CD14-positive monocyte (primary cell): Measurements from ENCODE around the gene ITGA6. TPM values are rescaled to one million over a fixed set of nuclear protein-coding genes. Genes with fewer than 3 reads are reported as not detected.

Experiments used
- DNase-seq, 3 donors: peaks; one replicate each; pipeline ENCODE4 v3.0.0-alpha.2; 2011 to 2022
- H2AFZ ChIP-seq: 2 replicates; pipeline ENCODE4 v1.6.0; 2012; ENCODE audit warnings: mild to moderate bottlenecking, low read depth, low read length, inconsistent platforms; ENCODE audit not compliant: insufficient read depth, poor library complexity, severe bottlenecking
- H3K27ac ChIP-seq, 2 donors: 1 replicate in 1 of 2; 2 replicates in 1 of 2; pipeline ENCODE4 v1.5.1; 2012 to 2013; ENCODE audit warnings: low read length in 2 of 2, control low read depth in 1 of 2, inconsistent platforms in 1 of 2, low read depth in 1 of 2, mild to moderate bottlenecking in 1 of 2
- H3K27me3 ChIP-seq, 2 donors: one replicate each; pipeline versions ENCODE4 v1.6.0 to v1.6.1; 2011 to 2013; ENCODE audit warnings: low read length in 2 of 2; ENCODE audit not compliant: control insufficient read depth in 2 of 2, insufficient read depth in 2 of 2
- H3K36me3 ChIP-seq, 2 donors: replicated peaks in 1 of 2; 1 replicate in 1 of 2; 2 replicates in 1 of 2; pipeline versions ENCODE4 v1.5.1 to v1.6.1; 2012 to 2013; ENCODE audit warnings: low read length in 2 of 2, control low read depth in 1 of 2, inconsistent platforms in 1 of 2, mild to moderate bottlenecking in 1 of 2; ENCODE audit not compliant: insufficient read depth in 2 of 2, control insufficient read depth in 1 of 2
- H3K4me1 ChIP-seq, 2 donors: 1 replicate in 1 of 2; 2 replicates in 1 of 2; pipeline versions ENCODE4 v1.5.1 to v1.6.1; 2012 to 2013; ENCODE audit warnings: low read length in 2 of 2, control low read depth in 1 of 2, inconsistent platforms in 1 of 2, mild to moderate bottlenecking in 1 of 2, moderate library complexity in 1 of 2; ENCODE audit not compliant: insufficient read depth in 2 of 2, control insufficient read depth in 1 of 2
- H3K4me2 ChIP-seq: replicated peaks from 2 replicates; pipeline ENCODE3; 2012; ENCODE audit warnings: low read length, moderate library complexity, mild to moderate bottlenecking; ENCODE audit not compliant: poor library complexity, severe bottlenecking; ENCODE audit errors: extremely low read depth
- H3K4me3 ChIP-seq, 3 experiments: fragments of 200-600 bp in 1 of 3; sonication (generic) in 1 of 3; replicated peaks in 1 of 3; 1 replicate in 2 of 3; 2 replicates in 1 of 3; pipeline ENCODE4 v1.5.1; 2011 to 2013; ENCODE audit warnings: low read length in 3 of 3, mild to moderate bottlenecking in 3 of 3, control low read depth in 2 of 3, low read depth in 2 of 3, inconsistent platforms in 1 of 3, moderate library complexity in 1 of 3
- H3K79me2 ChIP-seq: 2 replicates; pipeline ENCODE4 v1.6.0; 2012; ENCODE audit warnings: mild to moderate bottlenecking, control low read depth, inconsistent platforms, low read length, moderate library complexity; ENCODE audit not compliant: insufficient read depth
- H3K9ac ChIP-seq: 2 replicates; pipeline ENCODE4 v1.6.0; 2017; ENCODE audit warnings: low read length, mild to moderate bottlenecking; ENCODE audit not compliant: insufficient read depth, poor library complexity, severe bottlenecking
- H3K9me3 ChIP-seq, 2 donors: replicated peaks in 1 of 2; 1 replicate in 1 of 2; 2 replicates in 1 of 2; pipeline versions ENCODE4 v1.5.1 to v1.6.1; 2012 to 2013; ENCODE audit warnings: low read length in 2 of 2, control low read depth in 1 of 2; ENCODE audit not compliant: control insufficient read depth in 1 of 2, insufficient read depth in 1 of 2
- H4K20me1 ChIP-seq: 2 replicates; pipeline ENCODE4 v1.6.0; 2012; ENCODE audit warnings: mild to moderate bottlenecking, low read length, control low read depth, moderate library complexity; ENCODE audit not compliant: insufficient read depth
- H3K27ac Mint-ChIP-seq, 7 donors: one replicate each; pipeline ENCODE4 v1.8.0; 2020; ENCODE audit warnings: mild to moderate bottlenecking in 7 of 7, mixed read lengths in 7 of 7, moderate library complexity in 6 of 7, inconsistent platforms in 2 of 7
- H3K27me3 Mint-ChIP-seq, 3 donors: one replicate each; pipeline ENCODE4 v1.8.0; 2021 to 2022; ENCODE audit warnings: low read depth in 3 of 3, mild to moderate bottlenecking in 3 of 3, mixed read lengths in 3 of 3, moderate library complexity in 3 of 3, inconsistent platforms in 1 of 3
- H3K36me3 Mint-ChIP-seq, 2 donors: one replicate each; pipeline ENCODE4 v1.8.0; 2020; ENCODE audit warnings: mixed read lengths in 2 of 2, inconsistent platforms in 1 of 2, mild to moderate bottlenecking in 1 of 2
- H3K4me1 Mint-ChIP-seq: one replicate; pipeline ENCODE4 v1.8.0; 2020; ENCODE audit warnings: mild to moderate bottlenecking, mixed read lengths
- H3K4me3 Mint-ChIP-seq, 2 donors: one replicate each; pipeline ENCODE4 v1.8.0; 2020; ENCODE audit warnings: mild to moderate bottlenecking in 2 of 2, mixed read lengths in 2 of 2, moderate library complexity in 1 of 2
- H3K9me3 Mint-ChIP-seq, 7 donors: one replicate each; pipeline ENCODE4 v1.8.0; 2020 to 2022; ENCODE audit warnings: mixed read lengths in 7 of 7, mild to moderate bottlenecking in 6 of 7, moderate library complexity in 6 of 7, inconsistent platforms in 2 of 7
- WGBS: methylation state at CpG from one replicate; pipeline ENCODE4 v1.1.5; 2013; ENCODE audit warnings: missing lambda C conversion rate; ENCODE audit not compliant: insufficient coverage; 5-methylcytosine and 5-hydroxymethylcytosine counted together
- intact Hi-C, 2 donors: fragments of 100-400 bp; cut with micrococcal nuclease; formaldehyde crosslinking; loops; one replicate each; pipeline versions ENCODE4 v1.15.0 to v1.15.1; 2023
- polyA plus RNA-seq, 3 donors: library from polyadenylated mRNA; depleted of rRNA in 1 of 3; unstranded in 2 of 3; stranded (reverse) in 1 of 3; fragments of 300-500 nt in 2 of 3; fragments of >200 nt in 1 of 3; fragmentation: Illumina TruSeq in 2 of 3; gene quantifications; 1 replicate in 2 of 3; 2 replicates in 1 of 3; pipeline ENCODE4 v1.2.3, GENCODE V29; 2012 to 2021
- TF ChIP-seq, protein P1 (sequence below): fragments of 200-600 bp; IDR thresholded peaks from one replicate; pipeline ENCODE4 v1.8.0; 2022; ENCODE audit warnings: antibody characterized with exemption, mild to moderate bottlenecking

Gene ITGA6
- polyA plus RNA-seq, 3 donors = 0.01 to 0.36 (median 0.20) TPM

DNA sequence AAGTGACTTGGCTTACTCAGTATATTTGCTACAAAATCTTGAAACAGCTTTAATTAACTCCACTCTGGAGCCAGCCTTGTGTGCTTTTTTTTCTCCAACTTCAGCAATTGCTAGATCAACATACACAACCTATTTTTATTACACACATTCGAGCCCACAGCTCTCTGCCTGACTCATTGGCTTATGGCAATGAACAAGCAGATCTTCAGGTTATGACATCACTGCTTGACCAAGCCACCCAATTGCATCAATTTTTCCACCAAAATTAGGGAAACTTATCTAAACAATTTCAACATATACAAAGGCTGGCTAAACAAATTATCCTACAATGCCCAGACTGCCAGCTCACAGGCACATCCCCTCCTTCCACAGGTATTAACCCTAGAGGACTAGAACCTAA is 88.9 kb downstream of the ITGA6 start:
- Mint-ChIP-seq H3K4me1 (peaks cover 27% of the 10 kb centered on the region), H3K27ac (peak overlapping the region in 6 of 7 donors; percentile 54 to 88 (median 78)), H3K9me3 (peaks cover 24 to 43% (median 32%) of the 10 kb centered on the region in 7 donors), H3K4me3 (no peak overlapping the region), H3K36me3 (peaks cover 5 to 6% of the 10 kb centered on the region in 2 donors), H3K27me3 (peaks cover 0 to 2% (median 0%) of the 10 kb centered on the region in 3 donors)
- DNase-seq = peak in 2 of 3 donors; percentile 60 to 80
- TF ChIP-seq, protein P1, sequence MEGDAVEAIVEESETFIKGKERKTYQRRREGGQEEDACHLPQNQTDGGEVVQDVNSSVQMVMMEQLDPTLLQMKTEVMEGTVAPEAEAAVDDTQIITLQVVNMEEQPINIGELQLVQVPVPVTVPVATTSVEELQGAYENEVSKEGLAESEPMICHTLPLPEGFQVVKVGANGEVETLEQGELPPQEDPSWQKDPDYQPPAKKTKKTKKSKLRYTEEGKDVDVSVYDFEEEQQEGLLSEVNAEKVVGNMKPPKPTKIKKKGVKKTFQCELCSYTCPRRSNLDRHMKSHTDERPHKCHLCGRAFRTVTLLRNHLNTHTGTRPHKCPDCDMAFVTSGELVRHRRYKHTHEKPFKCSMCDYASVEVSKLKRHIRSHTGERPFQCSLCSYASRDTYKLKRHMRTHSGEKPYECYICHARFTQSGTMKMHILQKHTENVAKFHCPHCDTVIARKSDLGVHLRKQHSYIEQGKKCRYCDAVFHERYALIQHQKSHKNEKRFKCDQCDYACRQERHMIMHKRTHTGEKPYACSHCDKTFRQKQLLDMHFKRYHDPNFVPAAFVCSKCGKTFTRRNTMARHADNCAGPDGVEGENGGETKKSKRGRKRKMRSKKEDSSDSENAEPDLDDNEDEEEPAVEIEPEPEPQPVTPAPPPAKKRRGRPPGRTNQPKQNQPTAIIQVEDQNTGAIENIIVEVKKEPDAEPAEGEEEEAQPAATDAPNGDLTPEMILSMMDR = no peak
- no peak overlapping the region for H3K4me2 ChIP-seq
- peaks cover 13 to 31% of the 10 kb centered on the region in 2 donors for H3K4me1 ChIP-seq
- no peaks in the 10 kb centered on the region for H3K79me2 ChIP-seq
- H3K9ac ChIP-seq = no peak overlapping the region
- no peak overlapping the region for H3K4me3 ChIP-seq
- H3K27ac ChIP-seq = peak overlapping the region in 1 of 2 donors; percentile 60
- intact Hi-C loops = no loop called here
- no peaks in the 10 kb centered on the region for H3K27me3 ChIP-seq
- 0% methylated on average over 1 of the region's 1 CpG for WGBS
- peaks cover 15 to 37% of the 10 kb centered on the region in 2 donors for H3K9me3 ChIP-seq
- H2AFZ ChIP-seq = no peak overlapping the region
- no peaks in the 10 kb centered on the region for H4K20me1 ChIP-seq
- no peaks in the 10 kb centered on the region for H3K36me3 ChIP-seq

GRCh38 chr2:172518995-172519394 is 91.6 kb downstream of the ITGA6 start:
- no peak for DNase-seq
- no peaks in the 10 kb centered on the region for H3K79me2 ChIP-seq
- H3K4me2 ChIP-seq = no peak overlapping the region
- no peak overlapping the region for H3K9ac ChIP-seq
- Mint-ChIP-seq H3K4me1 (peaks cover 19% of the 10 kb centered on the region), H3K36me3 (peaks cover 0 to 2% of the 10 kb centered on the region in 2 donors), H3K4me3 (no peak overlapping the region), H3K27ac (no peak overlapping the region), H3K27me3 (peaks cover 0 to 2% (median 0%) of the 10 kb centered on the region in 3 donors), H3K9me3 (peaks cover 7 to 36% (median 18%) of the 10 kb centered on the region in 7 donors)
- no peak overlapping the region for H3K4me3 ChIP-seq
- H2AFZ ChIP-seq = no peak overlapping the region
- intact Hi-C loops = no loop called here
- H3K27me3 ChIP-seq = no peaks in the 10 kb centered on the region
- H3K36me3 ChIP-seq = no peaks in the 10 kb centered on the region
- no peak overlapping the region for H3K27ac ChIP-seq
- H3K4me1 ChIP-seq = peaks cover 8 to 21% of the 10 kb centered on the region in 2 donors
- H4K20me1 ChIP-seq = no peaks in the 10 kb centered on the region
- TF ChIP-seq, protein P1 = no peak
- peaks cover 5 to 19% of the 10 kb centered on the region in 2 donors for H3K9me3 ChIP-seq
